HL-60 (cell line): Measurements from ENCODE around the gene GABARAP.

ENCODE experiments used
- GABPA ChIP-seq: IDR thresholded peaks from 2 replicates; pipeline ENCODE4 v1.6.1; 2012; ENCODE audit warnings: low read depth
- TF ChIP-seq, protein P1 (sequence below): IDR thresholded peaks from one replicate; pipeline ENCODE4 v1.5.1; 2011; ENCODE audit warnings: low read length, control low read depth, inconsistent platforms; ENCODE audit not compliant: insufficient read depth

GRCh38 chr17:7254511-7254910 lies 12.3 kb upstream of the GABARAP start:
- TF ChIP-seq, protein P1, sequence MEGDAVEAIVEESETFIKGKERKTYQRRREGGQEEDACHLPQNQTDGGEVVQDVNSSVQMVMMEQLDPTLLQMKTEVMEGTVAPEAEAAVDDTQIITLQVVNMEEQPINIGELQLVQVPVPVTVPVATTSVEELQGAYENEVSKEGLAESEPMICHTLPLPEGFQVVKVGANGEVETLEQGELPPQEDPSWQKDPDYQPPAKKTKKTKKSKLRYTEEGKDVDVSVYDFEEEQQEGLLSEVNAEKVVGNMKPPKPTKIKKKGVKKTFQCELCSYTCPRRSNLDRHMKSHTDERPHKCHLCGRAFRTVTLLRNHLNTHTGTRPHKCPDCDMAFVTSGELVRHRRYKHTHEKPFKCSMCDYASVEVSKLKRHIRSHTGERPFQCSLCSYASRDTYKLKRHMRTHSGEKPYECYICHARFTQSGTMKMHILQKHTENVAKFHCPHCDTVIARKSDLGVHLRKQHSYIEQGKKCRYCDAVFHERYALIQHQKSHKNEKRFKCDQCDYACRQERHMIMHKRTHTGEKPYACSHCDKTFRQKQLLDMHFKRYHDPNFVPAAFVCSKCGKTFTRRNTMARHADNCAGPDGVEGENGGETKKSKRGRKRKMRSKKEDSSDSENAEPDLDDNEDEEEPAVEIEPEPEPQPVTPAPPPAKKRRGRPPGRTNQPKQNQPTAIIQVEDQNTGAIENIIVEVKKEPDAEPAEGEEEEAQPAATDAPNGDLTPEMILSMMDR: no peak
- TF ChIP-seq GABPA: no peak
